ENCODE results near the gene CASK.

DNA sequence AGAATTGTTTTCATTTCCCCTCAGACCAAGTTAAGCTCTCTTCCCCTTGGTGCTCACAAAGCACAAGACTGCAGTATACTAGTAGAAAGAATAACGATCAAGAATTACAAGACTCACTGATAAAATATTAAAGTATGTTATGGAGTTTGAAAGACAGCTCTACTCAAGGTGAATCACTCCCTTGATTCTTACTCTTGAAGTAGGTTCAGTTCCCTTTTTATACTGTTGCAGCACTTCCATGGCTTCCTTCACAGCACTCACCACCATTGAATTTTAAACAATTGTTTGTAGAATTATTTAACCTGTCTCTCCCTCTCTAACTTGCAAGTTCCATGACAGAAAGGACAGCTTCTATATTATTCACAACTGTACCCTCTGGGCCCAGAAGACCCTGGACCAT is 42.2 kb downstream of the CASK start:
- no peak for TF ChIP-seq POLR2A (IDR thresholded peaks at IDR 0.05)
- TF ChIP-seq, protein P1, sequence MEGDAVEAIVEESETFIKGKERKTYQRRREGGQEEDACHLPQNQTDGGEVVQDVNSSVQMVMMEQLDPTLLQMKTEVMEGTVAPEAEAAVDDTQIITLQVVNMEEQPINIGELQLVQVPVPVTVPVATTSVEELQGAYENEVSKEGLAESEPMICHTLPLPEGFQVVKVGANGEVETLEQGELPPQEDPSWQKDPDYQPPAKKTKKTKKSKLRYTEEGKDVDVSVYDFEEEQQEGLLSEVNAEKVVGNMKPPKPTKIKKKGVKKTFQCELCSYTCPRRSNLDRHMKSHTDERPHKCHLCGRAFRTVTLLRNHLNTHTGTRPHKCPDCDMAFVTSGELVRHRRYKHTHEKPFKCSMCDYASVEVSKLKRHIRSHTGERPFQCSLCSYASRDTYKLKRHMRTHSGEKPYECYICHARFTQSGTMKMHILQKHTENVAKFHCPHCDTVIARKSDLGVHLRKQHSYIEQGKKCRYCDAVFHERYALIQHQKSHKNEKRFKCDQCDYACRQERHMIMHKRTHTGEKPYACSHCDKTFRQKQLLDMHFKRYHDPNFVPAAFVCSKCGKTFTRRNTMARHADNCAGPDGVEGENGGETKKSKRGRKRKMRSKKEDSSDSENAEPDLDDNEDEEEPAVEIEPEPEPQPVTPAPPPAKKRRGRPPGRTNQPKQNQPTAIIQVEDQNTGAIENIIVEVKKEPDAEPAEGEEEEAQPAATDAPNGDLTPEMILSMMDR (IDR thresholded peaks at IDR 0.05), result no peak

Data from Peyer's patch (tissue), 4 donors.